Uterus (tissue), 2 donors: Measurements from ENCODE around the gene AGBL4.

Experiments
- CTCF ChIP-seq, 4 experiments: fragments of 200-600 bp in 2 of 4; fragments of 450-650 bp in 2 of 4; sonication (generic) in 2 of 4; IDR thresholded peaks; one replicate each; pipeline ENCODE4 v1.5.1; 2016 to 2019; ENCODE audit warnings: antibody characterized with exemption in 4 of 4, mild to moderate bottlenecking in 2 of 4, moderate library complexity in 1 of 4
- POLR2A ChIP-seq, 2 donors: fragments of 450-650 bp; IDR thresholded peaks; one replicate each; pipeline ENCODE4 v1.6.1; 2016; ENCODE audit warnings: antibody characterized with exemption in 2 of 2, mild to moderate bottlenecking in 1 of 2, moderate library complexity in 1 of 2

- TF ChIP-seq POLR2A (IDR thresholded peaks at IDR 0.05) (no peak), CTCF (IDR thresholded peaks at IDR 0.05) (no peak)
These were observed 1179.6 kb downstream of the AGBL4 start for GRCh38 chr1:48844187-48844586.
